Keratinocyte (primary cell): ENCODE results near the gene EPHA6. TPM values are rescaled to one million over a fixed set of nuclear protein-coding genes. Genes with fewer than 3 reads are reported as not detected.

Source experiments
- DNase-seq: peaks from one replicate; pipeline ENCODE4 v3.0.0-alpha.2; 2011; ENCODE audit warnings: low read depth, missing footprints, low spot score
- FAIRE-seq: peaks from 2 replicates; lab custom pipeline; 2011; peaks lifted over from hg19 to GRCh38; lab: Jason Lieb, UNC
- H2AFZ ChIP-seq: 2 replicates; pipeline ENCODE4 v1.6.0; 2012; ENCODE audit warnings: low read length, control low read depth, inconsistent platforms; ENCODE audit not compliant: control insufficient read depth
- H3K27ac ChIP-seq: 2 replicates; pipeline ENCODE4 v1.5.1; 2011; ENCODE audit warnings: low read length; ENCODE audit not compliant: control insufficient read depth, insufficient read depth
- H3K27me3 ChIP-seq: 3 replicates; pipeline ENCODE4 v1.6.0; 2011; ENCODE audit warnings: low read length; ENCODE audit not compliant: control insufficient read depth, insufficient read depth; ENCODE audit errors: extremely low read depth
- H3K36me3 ChIP-seq, 2 experiments: 2 replicates in 1 of 2; 3 replicates in 1 of 2; pipeline ENCODE4 v1.5.1; 2011; ENCODE audit warnings: low read length in 2 of 2, mild to moderate bottlenecking in 1 of 2; ENCODE audit not compliant: control insufficient read depth in 2 of 2, insufficient read depth in 2 of 2; ENCODE audit errors: extremely low read depth in 1 of 2
- H3K4me1 ChIP-seq: 3 replicates; pipeline ENCODE4 v1.5.1; 2011; ENCODE audit warnings: low read length; ENCODE audit not compliant: control insufficient read depth, insufficient read depth; ENCODE audit errors: extremely low read depth
- H3K4me2 ChIP-seq: 3 replicates; pipeline ENCODE4 v1.6.0; 2011; ENCODE audit warnings: low read depth, low read length; ENCODE audit not compliant: control insufficient read depth, insufficient read depth; ENCODE audit errors: extremely low read depth
- H3K4me3 ChIP-seq, 3 experiments: fragments of 200-600 bp in 1 of 3; sonication (generic) in 1 of 3; 2 replicates in 2 of 3; 3 replicates in 1 of 3; pipeline ENCODE4 v1.5.1; 2011 to 2016; ENCODE audit warnings: low read length in 3 of 3, mild to moderate bottlenecking in 3 of 3, control low read depth in 2 of 3, inconsistent platforms in 1 of 3, low read depth in 1 of 3, mixed read lengths in 1 of 3, mixed run types in 1 of 3, moderate library complexity in 1 of 3; ENCODE audit not compliant: control insufficient read depth in 2 of 3, insufficient read depth in 2 of 3; ENCODE audit errors: extremely low read depth in 1 of 3
- H3K79me2 ChIP-seq: 2 replicates; pipeline ENCODE4 v1.6.0; 2012; ENCODE audit warnings: low read length; ENCODE audit not compliant: control insufficient read depth, insufficient read depth
- H3K9ac ChIP-seq: 3 replicates; pipeline ENCODE4 v1.6.0; 2011; ENCODE audit warnings: low read length; ENCODE audit not compliant: control insufficient read depth, insufficient read depth; ENCODE audit errors: extremely low read depth
- H3K9me1 ChIP-seq: 3 replicates; pipeline ENCODE4 v1.6.0; 2011; ENCODE audit warnings: low read length; ENCODE audit not compliant: control insufficient read depth, insufficient read depth; ENCODE audit errors: extremely low read depth
- H3K9me3 ChIP-seq: 2 replicates; pipeline ENCODE4 v1.5.1; 2012; ENCODE audit warnings: low read depth, low read length; ENCODE audit not compliant: control insufficient read depth
- H4K20me1 ChIP-seq: 3 replicates; pipeline ENCODE4 v1.6.0; 2011; ENCODE audit warnings: low read length; ENCODE audit not compliant: control insufficient read depth, insufficient read depth; ENCODE audit errors: extremely low read depth
- EZH2 ChIP-seq: IDR thresholded peaks from one replicate; pipeline ENCODE4 v1.6.1; 2012; ENCODE audit warnings: inconsistent platforms, mild to moderate bottlenecking, low read length, moderate library complexity
- dilution Hi-C: fragments of 300-500 bp; cut with MboI; formaldehyde crosslinking; loops from one replicate; pipeline ENCODE4 v1.7.0; 2020; ENCODE audit warnings: low sequenced_read_pairs; ENCODE audit not compliant: extremely low pct_ligation_motif_present
- polyA plus RNA-seq, 5 experiments: library from polyadenylated mRNA; depleted of rRNA in 3 of 5; stranded (reverse) in 3 of 5; stranded (forward) in 1 of 5; unstranded in 1 of 5; fragments of >200 nt; gene quantifications; 1 replicate in 1 of 5; 2 replicates in 3 of 5; 3 replicates in 1 of 5; pipeline versions ENCODE4 v1.2.1 to v1.2.3, GENCODE V29; 2011 to 2012; ENCODE audit warnings: missing spikeins in 2 of 5, low read depth in 1 of 5, low replicate concordance in 1 of 5
- TF ChIP-seq, protein P1 (sequence below), 3 experiments: IDR thresholded peaks in 1 of 3; conservative IDR thresholded peaks in 1 of 3; optimal IDR thresholded peaks in 1 of 3; 2 replicates in 2 of 3; 3 replicates in 1 of 3; pipeline versions ENCODE3 to v1.5.1; 2011; ENCODE audit warnings: low read length in 3 of 3, mild to moderate bottlenecking in 3 of 3, moderate library complexity in 2 of 3, control low read depth in 1 of 3, inconsistent platforms in 1 of 3; ENCODE audit not compliant: insufficient read depth in 2 of 3; ENCODE audit errors: extremely low read depth in 1 of 3

The EPHA6 gene
- polyA plus RNA-seq, 1 donor (not counting 4 experiments of a cell fraction or from before 2014, with no cell fraction given), result not detected

DNA sequence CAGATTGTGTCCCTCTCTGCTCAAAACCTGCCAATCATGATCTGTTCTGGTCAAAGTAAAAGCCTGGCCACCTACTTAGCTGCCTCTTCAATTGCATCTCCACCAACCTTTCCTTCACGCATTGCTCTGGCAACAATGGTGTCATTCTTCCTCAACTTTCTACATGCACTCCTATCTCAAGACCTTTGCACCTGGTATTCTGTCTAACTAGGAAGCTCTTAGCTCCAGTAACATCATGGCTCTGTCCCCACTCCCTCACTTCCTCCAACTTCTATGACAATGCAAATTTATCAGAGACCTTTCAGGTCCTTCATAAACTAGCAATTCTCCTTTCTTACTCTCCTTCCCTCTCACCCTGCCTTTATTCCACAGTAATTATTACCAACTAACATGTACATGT lies 682.7 kb downstream of the EPHA6 start:
- TF ChIP-seq EZH2, result no peak
- TF ChIP-seq, protein P1, sequence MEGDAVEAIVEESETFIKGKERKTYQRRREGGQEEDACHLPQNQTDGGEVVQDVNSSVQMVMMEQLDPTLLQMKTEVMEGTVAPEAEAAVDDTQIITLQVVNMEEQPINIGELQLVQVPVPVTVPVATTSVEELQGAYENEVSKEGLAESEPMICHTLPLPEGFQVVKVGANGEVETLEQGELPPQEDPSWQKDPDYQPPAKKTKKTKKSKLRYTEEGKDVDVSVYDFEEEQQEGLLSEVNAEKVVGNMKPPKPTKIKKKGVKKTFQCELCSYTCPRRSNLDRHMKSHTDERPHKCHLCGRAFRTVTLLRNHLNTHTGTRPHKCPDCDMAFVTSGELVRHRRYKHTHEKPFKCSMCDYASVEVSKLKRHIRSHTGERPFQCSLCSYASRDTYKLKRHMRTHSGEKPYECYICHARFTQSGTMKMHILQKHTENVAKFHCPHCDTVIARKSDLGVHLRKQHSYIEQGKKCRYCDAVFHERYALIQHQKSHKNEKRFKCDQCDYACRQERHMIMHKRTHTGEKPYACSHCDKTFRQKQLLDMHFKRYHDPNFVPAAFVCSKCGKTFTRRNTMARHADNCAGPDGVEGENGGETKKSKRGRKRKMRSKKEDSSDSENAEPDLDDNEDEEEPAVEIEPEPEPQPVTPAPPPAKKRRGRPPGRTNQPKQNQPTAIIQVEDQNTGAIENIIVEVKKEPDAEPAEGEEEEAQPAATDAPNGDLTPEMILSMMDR (optimal IDR thresholded peaks at IDR 0.05 in 1 of 3, IDR thresholded peaks at IDR 0.05 in 1 of 3, conservative IDR thresholded peaks at IDR 0.05 in 1 of 3; ENCODE audit: extremely low read depth in 1 of 3, insufficient read depth in 2 of 3, low read length in 3 of 3), result no peak
- Histone ChIP-seq H2AFZ (no peak overlapping the region), H3K9me1 (no peaks in the 10 kb centered on the region), H3K9me3 (no peaks in the 10 kb centered on the region), H3K36me3 (no peaks in the 10 kb centered on the region), H3K9ac (no peak overlapping the region), H3K4me1 (no peaks in the 10 kb centered on the region), H3K27me3 (no peaks in the 10 kb centered on the region), H3K27ac (no peak overlapping the region), H3K79me2 (no peaks in the 10 kb centered on the region), H3K4me3 (no peak overlapping the region), H4K20me1 (no peaks in the 10 kb centered on the region), H3K4me2 (no peak overlapping the region)
- FAIRE-seq (no peak), DNase-seq (no peak)
- dilution Hi-C loops, result no loop called here

- dilution Hi-C loops, result no loop called here
- Histone ChIP-seq H3K79me2 (no peaks in the 10 kb centered on the region), H4K20me1 (no peaks in the 10 kb centered on the region), H3K27me3 (no peaks in the 10 kb centered on the region), H2AFZ (no peak overlapping the region), H3K9me1 (no peaks in the 10 kb centered on the region), H3K27ac (no peak overlapping the region), H3K4me2 (no peak overlapping the region), H3K9me3 (no peaks in the 10 kb centered on the region), H3K4me3 (no peak overlapping the region), H3K4me1 (no peaks in the 10 kb centered on the region), H3K9ac (no peak overlapping the region), H3K36me3 (no peaks in the 10 kb centered on the region)
- TF ChIP-seq, protein P1 (optimal IDR thresholded peaks at IDR 0.05 in 1 of 3, IDR thresholded peaks at IDR 0.05 in 1 of 3, conservative IDR thresholded peaks at IDR 0.05 in 1 of 3; ENCODE audit: extremely low read depth in 1 of 3, insufficient read depth in 2 of 3, low read length in 3 of 3), result no peak
- TF ChIP-seq EZH2, result no peak
- DNase-seq (no peak), FAIRE-seq (no peak)
Observed at GRCh38 chr3:97504463-97504862, 690.1 kb downstream of the EPHA6 start.
